GM21619 (cell line): Measurements from ENCODE around the gene WASHC2A.
A peak's percentile ranks its signal among the peaks of the same experiment; 100 is the strongest.
"Not testable (repeated sequence)": the region's sequence is repeated elsewhere in the genome, so short reads cannot be mapped to it uniquely, and the experiment has no call there.

Source experiments
- ATAC-seq: cut with Tn5 transposase; IDR thresholded peaks from one replicate; pipeline ENCODE4 v1.9.1; 2021; ENCODE audit not compliant: unreplicated experiment

WASHC2A gene

DNA sequence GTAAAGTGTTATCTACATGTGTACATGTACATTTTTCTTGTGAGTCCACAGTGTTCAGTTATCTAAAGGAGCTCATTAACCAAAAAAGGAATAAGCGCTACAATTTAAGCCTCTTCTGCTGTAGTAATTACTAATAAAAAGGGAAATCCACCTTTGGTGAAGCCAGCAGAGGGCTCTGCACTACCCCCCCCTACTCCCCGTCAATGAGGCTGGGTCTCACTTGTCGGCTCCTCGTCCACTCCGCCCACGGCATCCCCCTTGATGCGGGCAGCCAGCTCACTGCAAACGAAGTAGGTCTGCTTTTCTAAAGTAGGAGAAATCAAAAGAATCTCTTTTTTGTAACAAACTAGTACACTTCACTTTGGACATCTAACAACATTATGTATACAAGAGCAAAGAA lies 4.7 kb upstream of the WASHC2A start:
- no peak for ATAC-seq

GRCh38 chr10:50068352-50068659 lies 552 bp downstream of the WASHC2A start:
- ATAC-seq, result peak; percentile 21

DNA sequence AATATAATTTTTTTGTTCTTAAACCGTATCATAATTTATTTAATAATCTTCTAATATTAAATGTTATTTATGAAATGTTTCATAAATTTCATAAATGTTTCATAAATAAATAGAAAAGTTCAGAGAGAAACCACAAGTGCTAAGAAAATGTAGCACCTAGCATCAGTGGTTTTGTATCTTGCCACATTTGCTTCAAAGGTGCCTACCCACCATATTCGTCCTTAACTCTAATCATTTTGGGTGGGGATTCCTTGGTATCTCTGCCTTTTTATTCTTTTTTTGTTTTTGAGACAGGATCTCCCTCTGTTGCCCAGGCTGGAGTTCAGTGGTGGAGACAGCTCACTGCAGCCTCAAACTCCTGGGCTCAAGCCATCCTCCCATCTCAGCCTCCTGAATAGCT lies 7.4 kb downstream of the WASHC2A start:
- ATAC-seq, result not testable (repeated sequence)

- ATAC-seq, result not testable (repeated sequence)
Measured at GRCh38 chr10:50075544-50075943, 7.8 kb downstream of the WASHC2A start.

DNA sequence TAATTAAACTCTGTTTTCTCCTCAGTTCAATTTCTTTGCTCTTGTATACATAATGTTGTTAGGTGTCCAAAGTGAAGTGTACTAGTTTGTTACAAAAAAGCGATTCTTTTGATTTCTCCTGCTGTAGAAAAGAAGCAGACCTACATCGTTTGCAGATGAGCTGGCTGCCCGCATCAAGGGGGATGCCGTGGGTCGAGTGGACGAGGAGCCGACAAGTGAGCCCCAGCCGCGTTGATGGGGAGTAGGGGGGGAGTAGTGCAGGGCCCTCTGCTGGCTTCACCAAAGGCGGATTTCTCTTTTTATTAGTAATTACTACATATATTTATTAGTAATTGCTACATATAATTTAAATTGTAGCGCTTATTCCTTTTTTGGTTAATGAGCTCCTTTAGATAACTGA lies 23.6 kb downstream of the WASHC2A start:
- not testable (repeated sequence) for ATAC-seq

DNA sequence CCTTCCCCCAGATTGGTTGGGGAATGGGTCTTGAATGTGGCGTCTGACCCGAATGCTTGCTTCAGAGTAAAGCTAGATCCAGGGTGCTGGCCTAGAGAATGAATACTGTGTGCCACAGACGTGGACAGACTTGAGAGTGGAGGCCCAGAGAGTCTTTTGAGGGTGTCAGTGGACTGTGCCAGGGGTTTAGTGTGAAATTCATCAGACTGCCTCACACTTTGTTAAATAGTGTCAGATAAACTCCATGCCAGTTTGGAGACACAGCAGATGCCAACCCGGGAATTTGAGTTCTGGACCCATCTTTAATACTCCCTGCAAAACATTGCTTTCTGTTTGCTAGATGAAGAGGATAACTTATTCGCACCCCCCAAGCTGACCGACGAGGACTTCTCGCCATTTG lies 25.2 kb downstream of the WASHC2A start:
- ATAC-seq, result not testable (repeated sequence)

DNA sequence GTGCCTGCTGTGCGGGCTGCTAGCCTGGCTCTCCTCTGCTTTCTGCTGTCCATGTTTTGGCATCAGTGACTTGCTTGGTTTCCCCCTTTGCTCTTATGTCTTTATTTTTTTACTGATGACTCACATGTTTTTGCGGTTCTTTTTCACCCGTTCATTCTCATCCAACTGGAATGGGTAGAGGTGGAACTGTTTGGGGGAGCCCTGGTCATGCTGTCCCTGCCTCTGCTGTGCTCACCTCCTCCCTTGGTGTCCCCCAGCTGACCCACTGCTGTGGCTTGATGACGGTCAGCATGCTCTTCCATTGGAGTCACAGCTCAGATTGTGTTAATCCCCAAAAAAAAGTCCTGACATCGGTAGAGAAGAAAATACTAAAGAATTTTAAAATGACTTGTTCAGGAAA lies 26.9 kb downstream of the WASHC2A start:
- ATAC-seq, result not testable (repeated sequence)

DNA sequence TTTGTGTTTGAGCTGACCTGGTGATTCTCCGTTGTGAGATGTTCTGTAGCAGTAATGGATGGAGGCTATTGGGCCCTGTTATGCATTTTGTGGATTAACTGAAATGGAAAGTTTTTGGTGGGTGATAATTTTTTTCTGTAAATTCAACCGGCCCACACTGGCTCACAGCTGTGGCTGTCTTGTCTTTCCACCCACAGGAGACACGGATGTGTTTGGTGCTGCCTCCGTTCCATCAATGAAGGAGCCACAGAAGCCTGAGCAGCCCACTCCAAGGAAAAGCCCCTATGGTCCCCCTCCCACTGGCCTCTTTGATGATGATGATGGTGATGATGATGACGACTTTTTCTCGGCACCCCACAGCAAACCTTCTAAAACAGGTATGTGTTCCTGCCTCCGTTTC lies 27.6 kb downstream of the WASHC2A start:
- ATAC-seq, result not testable (repeated sequence)

DNA sequence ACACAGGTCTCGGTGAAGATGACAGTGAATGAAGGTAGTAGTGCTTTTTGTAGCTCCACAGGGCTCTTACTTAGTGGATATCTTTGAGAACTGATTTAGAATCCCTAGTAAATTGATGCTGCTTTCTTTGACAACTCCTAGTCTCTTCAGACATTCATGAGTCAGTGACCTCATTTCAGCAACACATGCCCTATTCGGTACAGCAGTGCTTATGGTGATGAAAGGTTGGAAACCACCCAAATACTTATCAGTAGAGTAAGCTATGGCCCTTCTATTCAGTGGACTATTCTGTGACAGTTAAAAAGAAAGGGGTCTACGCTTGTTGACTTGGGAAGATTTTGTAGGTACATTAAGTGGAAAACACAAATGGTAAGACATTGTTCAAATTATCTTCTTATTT lies 29.0 kb downstream of the WASHC2A start:
- ATAC-seq, result not testable (repeated sequence)

- ATAC-seq, result not testable (repeated sequence)
Measured at GRCh38 chr10:50098645-50099044, 30.9 kb downstream of the WASHC2A start.

DNA sequence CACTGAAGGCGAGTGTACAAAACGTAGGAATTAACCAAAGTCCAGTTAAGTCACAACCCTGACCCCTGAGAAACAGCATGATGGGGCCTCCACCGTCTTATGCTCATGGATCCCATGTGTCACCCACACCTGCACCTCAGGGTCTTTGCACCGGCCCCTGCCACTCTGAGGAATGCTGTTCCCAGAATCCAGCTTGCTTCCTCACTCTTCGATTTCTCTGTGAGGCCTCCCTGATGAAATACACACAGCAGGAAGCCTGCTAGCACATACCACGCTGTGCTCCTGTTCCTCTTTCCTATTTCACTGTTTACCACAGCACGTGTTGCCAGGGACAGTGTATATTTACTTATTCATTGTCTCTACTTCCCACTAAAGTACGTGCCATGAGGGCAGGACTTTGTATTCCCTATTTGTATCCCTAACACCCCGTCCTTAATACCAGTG lies 33.4 kb downstream of the WASHC2A start:
- not testable (repeated sequence) for ATAC-seq

DNA sequence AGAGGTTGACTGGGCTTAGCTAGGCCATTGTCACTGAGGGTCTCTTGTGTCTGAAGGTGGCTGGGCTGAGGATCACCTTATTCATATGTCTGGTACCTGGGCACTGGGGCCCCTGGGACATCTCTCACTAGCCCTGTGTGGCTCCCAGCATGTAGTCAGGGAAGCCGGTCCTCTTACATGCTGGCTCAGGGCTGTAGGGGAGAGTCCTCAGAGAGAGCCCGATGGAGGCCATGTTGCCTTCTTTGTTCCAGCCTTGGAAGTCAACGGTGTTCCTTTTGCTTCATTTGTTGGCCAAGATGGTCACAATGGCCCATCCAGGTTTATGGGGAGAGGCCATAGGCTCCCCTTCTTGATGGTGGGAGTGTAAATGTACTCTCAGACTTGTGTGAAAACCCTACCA lies 34.0 kb downstream of the WASHC2A start:
- ATAC-seq, result not testable (repeated sequence)

GRCh38 chr10:50102267-50102666 lies 34.5 kb downstream of the WASHC2A start:
- peak; percentile 86 for ATAC-seq

DNA sequence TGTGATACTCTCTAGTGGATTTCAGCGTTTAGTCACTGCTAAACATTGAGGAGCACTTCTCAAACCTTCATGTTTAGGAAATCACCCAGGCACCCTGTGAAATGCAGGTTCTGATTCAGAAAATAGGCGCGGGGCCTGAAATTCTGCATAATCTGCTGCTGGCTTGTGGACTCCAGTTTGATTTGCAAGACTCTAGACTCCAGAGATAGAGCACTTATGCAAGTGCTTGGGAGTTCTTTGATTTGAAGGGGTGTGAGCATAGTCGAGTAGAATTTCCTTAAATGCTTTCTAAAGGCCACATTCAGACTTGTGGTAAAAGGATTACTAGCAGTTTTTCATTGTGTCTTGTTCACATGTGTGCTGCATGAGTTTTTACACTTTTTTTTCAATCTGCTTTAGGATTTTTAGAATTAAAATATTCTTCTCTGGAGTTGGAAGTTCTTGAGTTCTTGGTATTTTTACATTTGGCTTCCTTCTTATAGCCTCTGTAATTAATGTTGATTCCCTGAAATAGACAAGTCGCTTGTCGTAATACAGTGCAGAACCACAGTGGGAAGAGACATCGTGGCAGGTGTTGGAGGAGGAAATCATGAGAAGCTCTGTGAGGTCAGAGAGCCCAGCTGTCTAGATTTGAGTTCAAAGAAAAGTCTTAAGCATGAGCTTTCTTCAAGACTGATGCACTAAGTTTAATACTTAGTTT lies 41.4 kb downstream of the WASHC2A start:
- ATAC-seq, result not testable (repeated sequence)

DNA sequence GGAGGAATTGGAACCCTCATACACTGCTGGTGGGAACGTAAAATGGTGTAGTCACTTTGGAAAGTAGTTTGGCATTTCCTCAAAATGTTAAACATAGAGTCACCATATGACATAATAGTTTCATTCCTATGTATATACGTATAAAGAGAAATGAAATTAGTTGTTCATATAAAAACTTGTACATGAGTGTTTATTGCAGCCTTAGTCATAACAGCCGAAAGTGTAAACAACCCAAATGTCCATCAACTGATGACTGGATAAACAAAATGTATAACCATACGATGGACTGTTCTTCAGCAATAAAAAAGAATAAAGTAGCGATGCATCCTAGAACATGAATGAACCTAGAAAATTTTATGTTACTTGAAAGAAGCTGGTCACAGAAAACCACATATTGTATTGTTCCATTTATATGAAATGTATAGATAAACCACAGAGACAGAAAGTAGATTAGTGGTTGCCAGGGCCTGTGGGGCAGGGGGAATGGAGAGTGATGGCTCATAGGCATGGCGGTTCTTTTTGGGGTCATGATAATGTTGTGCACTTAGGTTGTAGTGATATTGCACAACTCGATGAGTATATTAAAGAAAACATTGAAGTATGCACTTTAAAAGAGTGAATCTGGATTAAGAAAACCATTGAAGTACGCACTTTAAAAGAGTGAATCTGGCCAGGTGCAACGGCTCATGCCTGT lies 44.8 kb downstream of the WASHC2A start:
- not testable (repeated sequence) for ATAC-seq

GRCh38 chr10:50126765-50127164 lies 59.0 kb downstream of the WASHC2A start:
- ATAC-seq, result not testable (repeated sequence)

DNA sequence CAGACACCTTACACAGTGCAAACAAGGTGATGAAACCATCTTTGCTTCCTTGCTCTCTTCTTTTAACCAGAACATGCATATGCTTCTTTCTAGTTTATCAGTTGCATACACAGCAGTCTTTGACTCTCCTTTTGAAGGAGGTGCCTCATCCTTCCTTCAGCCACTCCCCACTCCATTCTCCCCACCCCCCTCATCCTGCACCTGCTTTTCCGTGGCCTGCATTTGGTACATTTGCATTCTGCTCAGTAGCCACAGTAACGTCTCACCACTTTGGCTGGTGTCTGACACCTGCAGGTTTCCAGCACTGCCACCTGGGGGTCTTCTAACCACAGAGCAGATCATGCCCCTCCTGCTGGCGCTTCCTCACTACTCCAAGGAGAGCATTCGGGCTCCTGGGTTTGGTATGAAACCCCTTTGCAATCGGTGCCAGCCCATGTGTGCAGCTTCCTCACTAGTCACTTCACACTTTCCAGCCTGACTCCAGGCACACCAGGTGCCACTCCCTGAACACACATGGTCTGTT lies 60.1 kb downstream of the WASHC2A start:
- ATAC-seq, result not testable (repeated sequence)

- not testable (repeated sequence) for ATAC-seq
Measured at GRCh38 chr10:50131245-50131965, 63.7 kb downstream of the WASHC2A start.

- not testable (repeated sequence) for ATAC-seq
Measured at GRCh38 chr10:50132322-50132721, 64.6 kb downstream of the WASHC2A start.

GRCh38 chr10:50132841-50133240 lies 65.1 kb downstream of the WASHC2A start:
- not testable (repeated sequence) for ATAC-seq

GRCh38 chr10:50143512-50144174 lies 75.9 kb downstream of the WASHC2A start:
- ATAC-seq, result not testable (repeated sequence)
